H9 (cell line): ENCODE data around the gene IL12B. TPM values are rescaled to one million over a fixed set of nuclear protein-coding genes. Genes with fewer than 3 reads are reported as not detected.

Source experiments
- DNase-seq: peaks from one replicate; pipeline ENCODE4 v3.0.0-alpha.2; 2017
- H2AFZ ChIP-seq: one replicate; pipeline ENCODE4 v1.6.1; 2013; ENCODE audit warnings: mild to moderate bottlenecking, low read length, control low read depth, moderate library complexity
- H2AK5ac ChIP-seq: 2 replicates; pipeline ENCODE4 v1.6.1; 2013; ENCODE audit warnings: low read length, control low read depth, mixed read lengths; ENCODE audit not compliant: insufficient read length
- H2BK120ac ChIP-seq: one replicate; pipeline ENCODE4 v1.6.1; 2013; ENCODE audit warnings: low read depth, mild to moderate bottlenecking, low read length, control low read depth, inconsistent platforms; ENCODE audit not compliant: poor library complexity, severe bottlenecking
- H2BK12ac ChIP-seq: 2 replicates; pipeline ENCODE4 v1.6.1; 2013; ENCODE audit warnings: low read length, control low read depth, mixed read lengths, low read depth; ENCODE audit not compliant: insufficient read length
- H2BK15ac ChIP-seq: 2 replicates; pipeline ENCODE4 v1.6.1; 2013; ENCODE audit warnings: low read depth, low read length, control low read depth
- H2BK20ac ChIP-seq: one replicate; pipeline ENCODE4 v1.6.1; 2013; ENCODE audit warnings: low read depth, mild to moderate bottlenecking, low read length, control low read depth, inconsistent platforms; ENCODE audit not compliant: poor library complexity, severe bottlenecking
- H2BK5ac ChIP-seq: 2 replicates; pipeline ENCODE4 v1.6.1; 2013; ENCODE audit warnings: low read length, control low read depth, mixed read lengths; ENCODE audit not compliant: insufficient read length
- H3K14ac ChIP-seq: 2 replicates; pipeline ENCODE4 v1.6.1; 2013; ENCODE audit warnings: low read length, control low read depth; ENCODE audit not compliant: insufficient read depth
- H3K18ac ChIP-seq: 2 replicates; pipeline ENCODE4 v1.6.1; 2013; ENCODE audit warnings: low read depth, mild to moderate bottlenecking, mixed read lengths, low read length, control low read depth; ENCODE audit not compliant: insufficient read length
- H3K23ac ChIP-seq: 2 replicates; pipeline ENCODE4 v1.6.1; 2013; ENCODE audit warnings: low read length, control low read depth, mixed read lengths, low read depth; ENCODE audit not compliant: insufficient read length
- H3K23me2 ChIP-seq: 2 replicates; pipeline ENCODE4 v1.6.1; 2013; ENCODE audit warnings: low read depth, mild to moderate bottlenecking, mixed read lengths, low read length, control low read depth; ENCODE audit not compliant: insufficient read length, poor library complexity, severe bottlenecking
- H3K27ac ChIP-seq: 2 replicates; pipeline ENCODE4 v1.5.1; 2013; ENCODE audit warnings: low read length, control low read depth, mixed read lengths, low read depth; ENCODE audit not compliant: insufficient read length
- H3K27me3 ChIP-seq: 2 replicates; pipeline ENCODE4 v1.6.1; 2013; ENCODE audit warnings: low read length, control low read depth, inconsistent platforms; ENCODE audit not compliant: insufficient read depth
- H3K4ac ChIP-seq: 2 replicates; pipeline ENCODE4 v1.6.1; 2013; ENCODE audit warnings: low read depth, mild to moderate bottlenecking, control low read depth, inconsistent platforms, low read length, moderate library complexity
- H3K4me1 ChIP-seq: 2 replicates; pipeline ENCODE4 v1.6.1; 2013; ENCODE audit warnings: low read length, control low read depth, inconsistent platforms; ENCODE audit not compliant: insufficient read depth
- H3K4me2 ChIP-seq: 2 replicates; pipeline ENCODE4 v1.6.1; 2013; ENCODE audit warnings: low read length, control low read depth, mixed read lengths; ENCODE audit not compliant: insufficient read length, insufficient read depth
- H3K56ac ChIP-seq: 2 replicates; pipeline ENCODE4 v1.6.1; 2013; ENCODE audit warnings: low read depth, mild to moderate bottlenecking, mixed read lengths, low read length, control low read depth; ENCODE audit not compliant: insufficient read length
- H3K79me1 ChIP-seq: 2 replicates; pipeline ENCODE4 v1.6.1; 2013; ENCODE audit warnings: low read depth, mild to moderate bottlenecking, moderate library complexity, low read length, control low read depth, inconsistent platforms; ENCODE audit not compliant: insufficient read depth, poor library complexity, severe bottlenecking
- H3K79me2 ChIP-seq: 2 replicates; pipeline ENCODE4 v1.6.1; 2013; ENCODE audit warnings: low read length, control low read depth, inconsistent platforms; ENCODE audit not compliant: insufficient read depth
- H3K9ac ChIP-seq: 2 replicates; pipeline ENCODE4 v1.6.1; 2013; ENCODE audit warnings: low read length, control low read depth, mixed read lengths; ENCODE audit not compliant: insufficient read length; ENCODE audit errors: extremely low read depth
- H3K9me3 ChIP-seq: one replicate; pipeline ENCODE4 v1.6.1; 2013; ENCODE audit warnings: low read depth, low read length, inconsistent platforms; ENCODE audit not compliant: control insufficient read depth
- H3T11ph ChIP-seq: one replicate; pipeline ENCODE4 v1.6.1; 2013; ENCODE audit warnings: mild to moderate bottlenecking, low read length, control low read depth, inconsistent platforms
- H4K20me1 ChIP-seq: one replicate; pipeline ENCODE4 v1.6.1; 2013; ENCODE audit not compliant: control insufficient read depth, insufficient read length, insufficient read depth
- H4K5ac ChIP-seq: 2 replicates; pipeline ENCODE4 v1.6.1; 2013; ENCODE audit warnings: low read depth, mild to moderate bottlenecking, mixed read lengths, low read length, control low read depth; ENCODE audit not compliant: insufficient read length
- H4K8ac ChIP-seq: replicated peaks from 2 replicates; pipeline ENCODE4 v1.6.1; 2013; ENCODE audit warnings: low read length, control low read depth, mixed read lengths, low read depth; ENCODE audit not compliant: insufficient read length
- H4K91ac ChIP-seq: 2 replicates; pipeline ENCODE4 v1.6.1; 2013; ENCODE audit warnings: low read depth, mild to moderate bottlenecking, moderate library complexity, mixed read lengths, low read length, control low read depth; ENCODE audit not compliant: insufficient read length
- H3K27ac Mint-ChIP-seq, 3 experiments: 2 replicates in 2 of 3; 3 replicates in 1 of 3; pipeline ENCODE4 v1.8.0; 2020 to 2021; ENCODE audit warnings: mixed read lengths in 3 of 3, mild to moderate bottlenecking in 1 of 3, moderate library complexity in 1 of 3
- H3K27me3 Mint-ChIP-seq: 2 replicates; pipeline ENCODE4 v1.8.0; 2021; ENCODE audit warnings: low read depth, mild to moderate bottlenecking, moderate library complexity, mixed read lengths
- H3K36me3 Mint-ChIP-seq, 3 experiments: 2 replicates in 2 of 3; 3 replicates in 1 of 3; pipeline ENCODE4 v1.8.0; 2020 to 2021; ENCODE audit warnings: low read depth in 3 of 3, mixed read lengths in 3 of 3; ENCODE audit not compliant: insufficient read depth in 1 of 3
- H3K4me1 Mint-ChIP-seq, 2 experiments: 2 replicates each; pipeline ENCODE4 v1.8.0; 2020; ENCODE audit warnings: mixed read lengths in 2 of 2
- H3K4me3 Mint-ChIP-seq, 2 experiments: 2 replicates in 1 of 2; 3 replicates in 1 of 2; pipeline ENCODE4 v1.8.0; 2020 to 2021; ENCODE audit warnings: mild to moderate bottlenecking in 2 of 2, mixed read lengths in 2 of 2, moderate library complexity in 1 of 2
- H3K9me3 Mint-ChIP-seq, 2 experiments: 2 replicates in 1 of 2; 3 replicates in 1 of 2; pipeline ENCODE4 v1.8.0; 2020; ENCODE audit warnings: mild to moderate bottlenecking in 2 of 2, mixed read lengths in 2 of 2, moderate library complexity in 1 of 2
- WGBS: extraction: QIAGEN DNeasy Blood & Tissue Kit; methylation state at CpG from one replicate; pipeline ENCODE4 v1.1.7; 2013; ENCODE audit warnings: missing lambda C conversion rate, low lambda C conversion rate, mixed read lengths; ENCODE audit not compliant: insufficient read length; ENCODE audit errors: extremely low coverage; 5-methylcytosine and 5-hydroxymethylcytosine counted together
- total RNA-seq: library from RNA; stranded (reverse); gene quantifications from 2 replicates; pipeline ENCODE4 v1.2.1, GENCODE V29; 2021
- TF ChIP-seq, protein P1 (sequence below): fragments of 200-600 bp; sonication (generic); conservative IDR thresholded peaks from 3 replicates; pipeline ENCODE4 v1.8.0; 2021; ENCODE audit warnings: antibody characterized with exemption, mild to moderate bottlenecking

Gene IL12B
- total RNA-seq, 1 experiment from 2014 or later, result not detected

DNA sequence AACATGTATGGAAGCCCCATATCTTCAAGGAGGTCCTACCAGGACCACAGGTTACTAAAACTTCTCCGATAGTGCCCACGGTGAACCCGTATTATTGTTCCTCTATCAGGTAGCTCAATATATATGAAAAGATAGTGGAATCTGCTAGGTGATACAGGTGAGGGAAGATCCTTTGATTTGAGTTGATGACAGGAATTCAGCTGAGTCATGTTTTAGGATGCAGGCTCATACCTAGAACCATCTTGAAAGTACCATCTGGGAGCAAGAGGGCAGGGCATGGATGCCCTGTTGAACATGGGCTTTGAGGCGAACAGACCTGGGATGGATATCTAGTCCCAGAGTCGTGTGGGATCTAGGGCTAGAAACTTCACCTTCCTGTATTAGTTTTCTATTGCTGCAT lies 35.4 kb downstream of the IL12B start:
- Mint-ChIP-seq H3K4me1 (no peaks in the 10 kb centered on the region), H3K27me3 (no peaks in the 10 kb centered on the region; the same call in 1 of the 2 replicates), H3K27ac (no peak overlapping the region), H3K36me3 (peaks cover 0 to 20% (median 9%) of the 10 kb centered on the region in 3 experiments; a peak in 5 of 7 replicates), H3K9me3 (peaks cover 26 to 28% of the 10 kb centered on the region in 2 experiments), H3K4me3 (no peak overlapping the region)
- Histone ChIP-seq H2BK120ac (no peak overlapping the region), H3K18ac (no peak overlapping the region), H3K4me2 (no peak overlapping the region), H3K9me3 (no peaks in the 10 kb centered on the region), H3T11ph (no peak overlapping the region), H4K8ac (no peak overlapping the region), H2BK20ac (no peak overlapping the region), H3K79me2 (no peaks in the 10 kb centered on the region), H4K91ac (no peak overlapping the region), H3K9ac (no peak overlapping the region), H2BK12ac (no peak overlapping the region), H3K27me3 (no peaks in the 10 kb centered on the region), H3K79me1 (no peaks in the 10 kb centered on the region), H3K4ac (no peak overlapping the region), H4K20me1 (no peaks in the 10 kb centered on the region), H2AFZ (no peak overlapping the region), H3K23me2 (no peaks in the 10 kb centered on the region), H2AK5ac (no peak overlapping the region), H3K14ac (no peak overlapping the region), H4K5ac (no peak overlapping the region), H2BK15ac (no peak overlapping the region), H3K23ac (no peak overlapping the region), H3K56ac (no peak overlapping the region), H3K27ac (no peak overlapping the region), H3K4me1 (no peaks in the 10 kb centered on the region), H2BK5ac (no peak overlapping the region)
- no CpG with 5 or more reads among the region's 5 CpGs for WGBS
- no peak for DNase-seq
- TF ChIP-seq, protein P1, sequence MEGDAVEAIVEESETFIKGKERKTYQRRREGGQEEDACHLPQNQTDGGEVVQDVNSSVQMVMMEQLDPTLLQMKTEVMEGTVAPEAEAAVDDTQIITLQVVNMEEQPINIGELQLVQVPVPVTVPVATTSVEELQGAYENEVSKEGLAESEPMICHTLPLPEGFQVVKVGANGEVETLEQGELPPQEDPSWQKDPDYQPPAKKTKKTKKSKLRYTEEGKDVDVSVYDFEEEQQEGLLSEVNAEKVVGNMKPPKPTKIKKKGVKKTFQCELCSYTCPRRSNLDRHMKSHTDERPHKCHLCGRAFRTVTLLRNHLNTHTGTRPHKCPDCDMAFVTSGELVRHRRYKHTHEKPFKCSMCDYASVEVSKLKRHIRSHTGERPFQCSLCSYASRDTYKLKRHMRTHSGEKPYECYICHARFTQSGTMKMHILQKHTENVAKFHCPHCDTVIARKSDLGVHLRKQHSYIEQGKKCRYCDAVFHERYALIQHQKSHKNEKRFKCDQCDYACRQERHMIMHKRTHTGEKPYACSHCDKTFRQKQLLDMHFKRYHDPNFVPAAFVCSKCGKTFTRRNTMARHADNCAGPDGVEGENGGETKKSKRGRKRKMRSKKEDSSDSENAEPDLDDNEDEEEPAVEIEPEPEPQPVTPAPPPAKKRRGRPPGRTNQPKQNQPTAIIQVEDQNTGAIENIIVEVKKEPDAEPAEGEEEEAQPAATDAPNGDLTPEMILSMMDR, result no peak
